ENCODE data around the gene IMP4. TPM values are rescaled to one million over a fixed set of nuclear protein-coding genes. Genes with fewer than 3 reads are reported as not detected.

The IMP4 gene
- total RNA-seq, 1 experiment from 2014 or later = 101 TPM

- Mint-ChIP-seq H3K4me3 (no peak overlapping the region), H3K27me3 (ENCODE audit: low read depth) (peaks cover 3% of the 10 kb centered on the region), H3K9me3 (no peaks in the 10 kb centered on the region), H3K27ac (no peak overlapping the region; a peak in 1 of 7 replicates), H3K36me3 (ENCODE audit: insufficient read depth in 1 of 3, low read depth in 3 of 3) (no peaks in the 10 kb centered on the region), H3K4me1 (no peaks in the 10 kb centered on the region)
- H3K23ac ChIP-seq (ENCODE audit: insufficient read length, low read depth, low read length) = no peak overlapping the region
- H2BK12ac ChIP-seq (ENCODE audit: insufficient read length, low read depth, low read length) = no peak overlapping the region
- H3K9me3 ChIP-seq (ENCODE audit: control insufficient read depth, low read depth, low read length) = no peaks in the 10 kb centered on the region
- H3K14ac ChIP-seq (ENCODE audit: insufficient read depth, low read length) = no peak overlapping the region
- no peak overlapping the region for H2BK15ac ChIP-seq (ENCODE audit: low read depth, low read length)
- no peak overlapping the region for H4K91ac ChIP-seq (ENCODE audit: insufficient read length, low read depth, low read length)
- no peak overlapping the region for H2AFZ ChIP-seq (ENCODE audit: low read length)
- H3K27me3 ChIP-seq (ENCODE audit: insufficient read depth, low read length) = no peaks in the 10 kb centered on the region
- no peak overlapping the region for H3K27ac ChIP-seq (ENCODE audit: insufficient read length, low read depth, low read length)
- no peak overlapping the region for H2BK120ac ChIP-seq (ENCODE audit: low read depth, low read length, poor library complexity, severe bottlenecking)
- no CpG with 5 or more reads among the region's 13 CpGs for WGBS (ENCODE audit: extremely low coverage, insufficient read length, low lambda C conversion rate)
- no peak overlapping the region for H3K56ac ChIP-seq (ENCODE audit: insufficient read length, low read depth, low read length)
- no peak overlapping the region for H4K8ac ChIP-seq (replicated peaks; ENCODE audit: insufficient read length, low read depth, low read length)
- no peak for DNase-seq
- no peaks in the 10 kb centered on the region for H3K79me1 ChIP-seq (ENCODE audit: insufficient read depth, low read depth, low read length, poor library complexity, severe bottlenecking)
- no peaks in the 10 kb centered on the region for H3K79me2 ChIP-seq (ENCODE audit: insufficient read depth, low read length)
- no peak overlapping the region for H2BK5ac ChIP-seq (ENCODE audit: insufficient read length, low read length)
- no peak for TF ChIP-seq CTCF (conservative IDR thresholded peaks at IDR 0.05)
- no peak overlapping the region for H3K18ac ChIP-seq (ENCODE audit: insufficient read length, low read depth, low read length)
- no peak overlapping the region for H2AK5ac ChIP-seq (ENCODE audit: insufficient read length, low read length)
- H4K5ac ChIP-seq (ENCODE audit: insufficient read length, low read depth, low read length) = no peak overlapping the region
- no peak overlapping the region for H3K4ac ChIP-seq (ENCODE audit: low read depth, low read length)
- H3K4me1 ChIP-seq (ENCODE audit: insufficient read depth, low read length) = no peaks in the 10 kb centered on the region
- H3K4me2 ChIP-seq (ENCODE audit: insufficient read depth, insufficient read length, low read length) = no peak overlapping the region
- no peaks in the 10 kb centered on the region for H3K23me2 ChIP-seq (ENCODE audit: insufficient read length, low read depth, low read length, poor library complexity, severe bottlenecking)
- H3K9ac ChIP-seq (ENCODE audit: extremely low read depth, insufficient read length, low read length) = no peak overlapping the region
- no peak overlapping the region for H2BK20ac ChIP-seq (ENCODE audit: low read depth, low read length, poor library complexity, severe bottlenecking)
- no peak overlapping the region for H3T11ph ChIP-seq (ENCODE audit: low read length)
- no peaks in the 10 kb centered on the region for H4K20me1 ChIP-seq (ENCODE audit: control insufficient read depth, insufficient read depth, insufficient read length)
These were observed 41.7 kb upstream of the IMP4 start for GRCh38 chr2:130300970-130301348.

All from H9 (cell line).